Measurements from ENCODE around the gene PDE8A. TPM values are rescaled to one million over a fixed set of nuclear protein-coding genes. Genes with fewer than 3 reads are reported as not detected.

The PDE8A gene
- total and polyA plus RNA-seq, 3 donors from 2014 or later, result 27.8 to 67.8 (median 67.3) TPM

GRCh38 chr15:85071061-85071460, 89.4 kb downstream of the PDE8A start:
- WGBS, 2 donors, result 78 to 93% methylated on average over 2 of the region's 2 CpGs
- Histone ChIP-seq H3K4me1 (no peaks in the 10 kb centered on the region), H3K4me3 (no peak overlapping the region), H3K27me3 (no peaks in the 10 kb centered on the region), H3K36me3 (ENCODE audit: low read depth, missing control alignments) (no peaks in the 10 kb centered on the region), H3K9me3 (no peaks in the 10 kb centered on the region), H3K27ac (no peak overlapping the region)
- intact Hi-C loops (cut with DNase I; ENCODE audit: low total_unique reads), result no loop called here
- no peak for DNase-seq
- TF ChIP-seq CTCF (IDR thresholded peaks at IDR 0.05) (no peak), POLR2A (IDR thresholded peaks at IDR 0.05) (no peak)

- Histone ChIP-seq H3K27ac (no peak overlapping the region), H3K27me3 (no peaks in the 10 kb centered on the region), H3K4me1 (no peaks in the 10 kb centered on the region), H3K36me3 (ENCODE audit: low read depth, missing control alignments) (no peaks in the 10 kb centered on the region), H3K9me3 (no peaks in the 10 kb centered on the region), H3K4me3 (no peak overlapping the region)
- intact Hi-C loops (cut with DNase I; ENCODE audit: low total_unique reads), result no loop called here
- no peak for TF ChIP-seq POLR2A (IDR thresholded peaks at IDR 0.05)
- TF ChIP-seq CTCF (IDR thresholded peaks at IDR 0.05), result no peak
- 95 to 96% methylated on average over 4 of the region's 4 CpGs for WGBS, 2 donors
- no peak for DNase-seq
Observed at GRCh38 chr15:85071504-85071903, 89.8 kb downstream of the PDE8A start.

GRCh38 chr15:85072917-85073316, 91.3 kb downstream of the PDE8A start:
- TF ChIP-seq CTCF (IDR thresholded peaks at IDR 0.05) (no peak), POLR2A (IDR thresholded peaks at IDR 0.05) (no peak)
- H3K36me3 ChIP-seq (ENCODE audit: low read depth, missing control alignments), result no peaks in the 10 kb centered on the region

GRCh38 chr15:85073556-85074194, 92.0 kb downstream of the PDE8A start:
- DNase-seq, result no peak
- Histone ChIP-seq H3K9me3 (no peaks in the 10 kb centered on the region), H3K4me3 (no peak overlapping the region), H3K4me1 (no peaks in the 10 kb centered on the region), H3K36me3 (ENCODE audit: low read depth, missing control alignments) (no peaks in the 10 kb centered on the region), H3K27ac (no peak overlapping the region), H3K27me3 (no peaks in the 10 kb centered on the region)
- intact Hi-C loops (cut with DNase I; ENCODE audit: low total_unique reads), result no loop called here
- WGBS, 2 donors, result 90 to 96% methylated on average over 3 of the region's 3 CpGs
- no peak for TF ChIP-seq CTCF (IDR thresholded peaks at IDR 0.05)
- no peak for TF ChIP-seq POLR2A (IDR thresholded peaks at IDR 0.05)

More at GRCh38 chr15:85072917-85073316, 91.3 kb downstream of the PDE8A start:
- Histone ChIP-seq H3K4me3 (no peak overlapping the region), H3K27ac (no peak overlapping the region), H3K9me3 (no peaks in the 10 kb centered on the region), H3K4me1 (no peaks in the 10 kb centered on the region), H3K27me3 (no peaks in the 10 kb centered on the region)
- no peak for DNase-seq
- 90 to 95% methylated on average over 4 of the region's 4 CpGs for WGBS, 2 donors
- intact Hi-C loops (cut with DNase I; ENCODE audit: low total_unique reads), result no loop called here

GRCh38 chr15:85086855-85087254, 105.2 kb downstream of the PDE8A start:
- no peak for DNase-seq
- H3K27ac ChIP-seq, result no peak overlapping the region
- H3K4me3 ChIP-seq, result no peak overlapping the region
- no peaks in the 10 kb centered on the region for H3K27me3 ChIP-seq
- WGBS, 2 donors, result 94% methylated on average over 2 of the region's 2 CpGs
- TF ChIP-seq POLR2A (IDR thresholded peaks at IDR 0.05), result no peak
- TF ChIP-seq CTCF (IDR thresholded peaks at IDR 0.05), result no peak
- H3K36me3 ChIP-seq (ENCODE audit: low read depth, missing control alignments), result no peaks in the 10 kb centered on the region
- H3K9me3 ChIP-seq, result no peaks in the 10 kb centered on the region
- intact Hi-C loops (cut with DNase I; ENCODE audit: low total_unique reads), result no loop called here
- no peaks in the 10 kb centered on the region for H3K4me1 ChIP-seq
